NCI-H460 (cell line): ENCODE results near the gene EML2. TPM values are rescaled to one million over a fixed set of nuclear protein-coding genes. Genes with fewer than 3 reads are reported as not detected.
"Not testable (repeated sequence)": the region's sequence is repeated elsewhere in the genome, so short reads cannot be mapped to it uniquely, and the experiment has no call there.

ENCODE experiments used
- DNase-seq: peaks from one replicate; pipeline ENCODE4 v3.0.0-alpha.2; 2016; ENCODE audit warnings: low read depth; ENCODE audit errors: extremely low read depth
- total RNA-seq: library from RNA; depleted of rRNA; stranded (reverse); fragments of >200 nt; shearing (Covaris generic); gene quantifications from 2 replicates; pipeline ENCODE4 v1.2.3, GENCODE V29; 2014

Gene EML2
- total RNA-seq, 1 experiment from 2014 or later = 21.4 TPM

DNA sequence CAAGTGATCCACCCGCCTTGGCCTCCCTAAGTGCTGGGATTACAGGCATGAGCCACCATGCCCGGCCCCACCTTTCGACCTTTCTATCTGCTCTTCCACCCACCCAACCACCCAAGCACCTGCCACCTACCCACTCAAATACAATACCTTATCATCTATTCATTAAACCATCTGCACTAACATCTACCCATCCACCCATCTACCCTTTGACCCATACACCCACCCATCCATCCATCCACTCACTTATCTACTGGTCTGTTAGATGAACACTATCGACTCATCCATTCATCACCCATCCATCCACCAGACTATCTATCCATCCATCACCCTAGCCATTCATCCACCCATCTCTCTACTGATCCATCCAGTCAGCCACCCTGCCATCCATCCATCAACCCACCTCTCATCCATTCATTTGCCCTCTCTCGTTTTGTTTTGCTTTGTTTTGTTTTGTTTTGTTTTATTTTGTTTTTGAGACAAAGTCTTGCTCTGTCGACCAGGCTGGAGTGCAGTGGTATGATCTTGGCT is 17.2 kb downstream of the EML2 start:
- no peak for DNase-seq

DNA sequence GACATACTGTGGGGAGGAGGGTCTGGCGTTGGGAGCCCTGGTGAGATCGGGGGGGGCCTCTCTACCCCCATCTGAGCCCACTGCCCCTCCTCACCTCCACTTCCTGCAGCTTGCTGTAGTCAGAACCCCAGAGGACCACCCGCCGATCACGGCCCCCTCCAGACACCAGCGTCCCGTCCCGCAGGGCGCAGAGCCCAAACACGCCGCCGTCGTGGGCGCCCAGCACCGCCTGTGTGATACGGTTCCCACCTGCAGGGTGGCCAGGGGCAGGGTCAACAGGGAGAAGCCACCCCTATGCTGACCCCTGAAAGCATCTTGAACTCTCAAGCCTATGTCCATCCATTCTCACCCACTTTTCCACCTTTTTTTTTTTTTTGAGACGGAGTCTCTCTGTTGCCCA is 17.8 kb downstream of the EML2 start:
- DNase-seq = no peak

DNA sequence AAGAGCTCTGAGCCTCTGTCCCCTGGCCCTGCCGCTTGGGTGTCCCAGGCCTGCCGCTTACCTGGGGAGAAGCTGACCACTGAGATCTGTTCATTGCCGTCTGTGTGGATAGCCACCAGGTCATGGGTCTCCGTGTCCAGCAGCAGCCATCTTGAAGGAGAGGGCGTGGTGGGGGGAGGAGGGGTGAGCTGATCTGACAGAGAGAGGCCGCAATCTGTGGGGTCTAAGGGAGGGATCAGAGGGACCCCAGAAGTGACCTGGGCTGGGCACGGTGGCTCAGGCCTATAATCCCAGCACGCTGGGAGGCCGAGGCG is 22.5 kb downstream of the EML2 start:
- no peak for DNase-seq

DNA sequence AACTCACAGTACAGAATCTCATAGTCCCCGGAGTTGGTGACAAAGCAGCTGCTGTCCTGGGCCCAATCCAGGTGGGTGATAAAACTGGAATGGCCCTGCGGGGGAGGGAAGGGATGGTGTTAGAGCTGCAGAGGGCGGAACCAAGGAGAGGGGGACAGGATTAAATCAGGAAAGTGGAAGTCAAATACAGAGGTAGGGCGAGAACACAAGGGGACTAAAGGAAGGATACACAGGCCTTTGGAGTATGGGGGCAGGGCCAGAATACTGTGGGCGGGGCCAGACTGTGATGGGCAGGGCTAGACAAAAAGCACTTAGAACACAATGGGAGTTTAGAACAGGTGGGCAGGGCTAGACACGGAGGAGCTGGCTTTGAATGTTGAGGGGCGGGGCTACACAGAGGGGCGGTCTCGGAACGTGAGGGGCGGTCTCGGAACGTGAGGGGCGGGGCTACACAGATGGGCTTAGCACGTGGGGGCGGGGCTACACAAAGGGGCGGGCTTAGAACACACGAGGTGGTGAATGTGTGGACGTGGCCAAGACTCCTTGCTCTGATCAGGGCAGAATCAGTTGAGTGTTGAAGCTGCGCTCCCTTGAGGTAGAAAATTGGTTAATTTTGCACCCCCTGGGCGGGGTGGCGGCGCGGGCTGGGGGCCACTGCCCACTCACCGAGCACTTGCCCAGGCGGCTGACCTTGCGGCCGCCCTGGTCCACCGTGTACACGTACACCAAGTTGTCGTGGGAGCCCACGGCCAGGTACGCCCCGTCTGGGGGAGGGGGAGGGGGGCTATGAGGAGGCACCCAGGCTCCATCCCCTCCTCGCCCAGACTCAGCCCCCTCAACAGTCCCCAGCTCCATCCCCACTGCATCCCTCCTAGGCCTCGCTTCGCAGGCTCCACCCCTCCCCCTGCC is 23.1 kb downstream of the EML2 start:
- peak; percentile 85 for DNase-seq

DNA sequence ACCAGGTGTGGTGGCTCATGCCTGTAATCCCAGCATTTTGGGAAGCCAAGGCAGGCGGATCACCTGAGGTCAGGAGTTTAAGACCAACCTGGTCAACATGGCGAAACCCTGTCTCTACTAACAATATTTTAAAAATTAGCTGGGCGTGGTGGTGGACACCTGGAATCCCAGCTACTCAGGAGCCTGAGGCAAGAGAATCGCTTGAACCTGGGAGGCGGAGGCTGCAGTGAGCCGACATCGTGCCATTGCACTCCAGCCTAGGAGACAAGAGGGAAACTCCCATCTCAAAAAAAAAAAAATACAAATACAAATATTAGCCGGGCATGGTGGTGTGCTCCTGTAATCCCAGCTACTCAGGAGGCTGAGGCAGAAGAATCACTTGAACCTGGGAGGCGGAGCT is 24.1 kb downstream of the EML2 start:
- DNase-seq = not testable (repeated sequence)

DNA sequence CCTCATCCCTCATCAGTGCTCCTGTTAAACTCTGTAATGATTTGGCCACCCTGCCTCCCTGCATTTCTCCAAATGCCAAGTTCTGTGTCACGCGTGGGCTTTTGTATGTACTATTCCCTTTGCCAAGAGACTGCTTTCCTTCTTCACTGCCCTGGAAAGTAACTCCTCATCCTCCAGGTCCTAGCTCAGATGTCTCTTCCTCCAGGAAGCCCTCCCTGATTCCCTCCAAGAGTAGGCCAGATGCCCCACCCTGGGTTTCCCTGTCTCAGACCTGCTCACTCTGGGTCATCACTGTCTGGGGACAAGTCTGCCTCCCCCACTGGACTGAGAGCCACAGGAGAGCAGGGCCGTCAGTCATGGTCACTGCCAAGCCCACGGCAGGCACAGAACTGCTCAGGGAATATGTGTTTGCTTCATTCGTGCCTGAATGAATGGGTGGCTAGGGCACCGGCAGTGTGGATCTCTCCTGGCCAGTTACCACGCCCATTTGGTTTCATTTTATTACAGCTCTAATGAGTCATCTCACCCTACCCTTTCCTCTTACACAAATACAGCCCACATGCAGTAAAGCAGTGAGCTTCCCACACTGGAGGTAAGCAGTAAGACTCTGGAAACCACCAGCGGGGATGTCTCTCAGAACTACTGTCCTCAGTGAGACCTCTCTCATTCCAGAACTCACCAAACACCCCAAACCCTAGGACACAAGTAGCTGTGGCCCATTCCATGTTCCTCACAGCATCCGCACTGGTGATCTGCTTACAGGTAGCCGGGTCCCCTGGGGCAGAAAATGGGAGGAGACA is 25.1 kb downstream of the EML2 start:
- peak; percentile 80 for DNase-seq

DNA sequence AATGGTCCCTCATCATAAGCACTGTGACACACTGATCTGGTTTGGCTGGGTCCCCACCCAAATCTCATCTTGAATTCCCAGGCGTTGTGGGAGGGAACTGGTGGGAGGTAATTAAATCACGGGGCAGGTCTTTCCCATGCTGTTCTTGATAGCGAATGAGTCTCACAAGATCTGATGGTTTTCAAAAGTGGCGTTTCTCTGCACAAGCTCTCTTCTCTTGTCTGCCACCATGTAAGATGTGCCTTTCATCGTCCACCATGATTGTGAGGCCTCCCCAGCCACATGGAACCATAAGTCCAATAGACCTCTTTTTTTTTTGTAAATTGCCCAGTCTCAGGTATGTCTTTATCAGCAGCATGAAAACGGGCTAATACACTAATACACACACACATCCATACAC is 30.2 kb downstream of the EML2 start:
- no peak for DNase-seq

DNA sequence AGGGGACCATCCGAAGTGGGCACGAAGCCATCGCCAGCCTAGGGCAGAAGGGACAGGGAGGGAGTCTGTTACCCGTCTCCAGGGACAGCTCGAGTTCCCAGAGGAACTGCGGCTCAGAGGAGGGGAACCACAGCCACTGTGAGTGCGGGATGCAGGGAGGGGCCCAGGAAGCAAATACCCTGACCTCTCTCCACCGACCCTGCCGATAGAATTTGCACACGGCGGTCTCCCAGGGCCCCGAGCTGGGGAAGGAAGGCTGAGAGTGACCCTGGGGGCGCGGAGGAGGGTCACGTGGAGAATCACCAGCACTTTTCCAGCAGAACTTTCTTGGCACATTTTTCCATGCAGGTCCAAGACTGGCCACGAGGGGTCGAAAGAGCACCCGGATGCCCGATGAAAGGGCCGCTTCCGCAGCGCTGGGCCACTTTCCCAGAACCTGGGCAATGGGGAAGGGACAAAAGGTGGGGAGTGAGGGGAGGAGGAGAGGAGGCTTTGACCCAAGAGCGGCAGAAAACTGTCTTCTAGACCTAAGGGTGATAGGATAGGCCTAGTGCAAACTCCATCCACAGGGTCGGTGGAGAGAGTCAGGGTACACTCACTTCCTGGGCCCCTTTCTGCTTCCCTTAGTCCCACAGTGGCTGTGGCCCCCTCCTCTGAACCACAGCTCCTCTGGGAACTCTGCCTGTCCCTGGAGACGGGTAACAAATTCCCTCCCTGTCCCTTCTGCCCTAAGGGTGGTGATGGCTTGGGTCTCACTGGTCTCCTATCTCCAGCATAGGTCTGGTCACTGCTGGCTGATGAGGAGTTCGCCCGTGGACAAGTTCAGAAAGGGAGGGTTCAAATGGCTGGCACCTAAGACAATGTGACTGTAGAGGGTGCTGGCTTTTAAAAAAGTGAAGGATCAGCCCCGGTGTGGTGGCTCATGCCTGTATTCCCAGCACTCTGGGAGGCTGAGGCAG is 31.8 kb downstream of the EML2 start:
- peak; percentile 67 for DNase-seq

DNA sequence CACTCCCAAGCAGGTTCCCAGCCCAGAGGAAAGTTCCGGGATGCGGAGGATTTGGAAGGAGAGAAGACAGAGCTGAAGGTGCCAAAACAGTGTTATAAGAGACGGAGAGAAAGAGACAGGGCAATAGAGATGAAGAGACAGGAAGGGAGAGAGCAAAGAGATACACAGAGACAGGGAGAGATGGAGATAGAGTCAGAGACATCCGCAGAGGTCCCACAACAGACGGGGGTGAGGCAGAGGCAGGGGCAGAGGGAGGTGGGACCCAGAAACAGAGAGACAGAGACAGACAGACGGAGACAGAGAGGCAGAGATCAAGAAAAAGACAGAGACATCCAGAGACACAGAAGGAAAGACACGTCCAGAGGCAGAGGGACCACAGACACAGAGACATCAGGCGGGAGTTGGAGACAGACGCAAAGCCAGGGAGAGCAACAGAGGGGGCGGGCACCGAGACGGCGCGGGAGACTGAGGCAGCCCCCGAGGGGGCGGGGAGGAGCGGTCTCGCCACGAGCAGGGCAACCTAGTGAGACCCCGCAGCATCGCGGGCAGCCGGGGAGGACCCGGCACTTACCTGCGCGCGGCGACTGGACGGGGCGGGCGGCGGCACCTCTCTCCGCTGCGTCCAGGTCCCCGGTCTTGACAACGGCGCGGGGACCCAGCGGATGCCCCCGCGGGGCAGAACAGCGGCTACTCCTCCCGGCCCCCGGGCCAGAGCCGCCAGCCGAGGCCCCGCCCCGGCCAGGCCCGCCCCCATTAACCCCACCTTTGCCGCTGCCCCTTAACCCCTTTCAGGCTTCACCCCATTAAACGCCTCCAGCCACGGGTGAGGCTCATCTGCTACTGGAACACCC is 37.4 kb downstream of the EML2 start, which contains the start of gene GPR4:
TSS of gene GPR4 (minus strand) at position 689 of the 851 bp plus-strand sequence. CDS start 10,346 bp downstream, outside the sequence.
- DNase-seq = no peak

DNA sequence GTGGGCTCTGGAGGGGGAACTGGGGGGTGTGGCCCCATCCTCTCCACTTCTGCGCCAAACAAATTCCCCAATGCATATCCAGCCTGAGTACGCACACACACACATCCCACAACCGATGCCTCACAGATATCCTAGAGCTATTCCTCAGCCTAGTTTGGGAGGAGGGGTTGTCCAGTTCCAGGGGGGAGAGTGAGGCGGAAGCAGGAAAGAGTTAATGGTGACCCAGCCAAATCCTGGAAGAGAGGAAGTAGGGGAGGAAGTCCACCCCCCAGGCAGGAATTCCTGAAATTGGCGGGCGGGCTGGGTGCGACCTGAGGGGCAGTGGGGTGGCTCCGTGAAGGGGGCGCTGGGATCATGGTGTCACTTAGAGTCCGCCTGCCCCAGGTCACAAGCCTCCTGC is 38.1 kb downstream of the EML2 start:
- DNase-seq = no peak

DNA sequence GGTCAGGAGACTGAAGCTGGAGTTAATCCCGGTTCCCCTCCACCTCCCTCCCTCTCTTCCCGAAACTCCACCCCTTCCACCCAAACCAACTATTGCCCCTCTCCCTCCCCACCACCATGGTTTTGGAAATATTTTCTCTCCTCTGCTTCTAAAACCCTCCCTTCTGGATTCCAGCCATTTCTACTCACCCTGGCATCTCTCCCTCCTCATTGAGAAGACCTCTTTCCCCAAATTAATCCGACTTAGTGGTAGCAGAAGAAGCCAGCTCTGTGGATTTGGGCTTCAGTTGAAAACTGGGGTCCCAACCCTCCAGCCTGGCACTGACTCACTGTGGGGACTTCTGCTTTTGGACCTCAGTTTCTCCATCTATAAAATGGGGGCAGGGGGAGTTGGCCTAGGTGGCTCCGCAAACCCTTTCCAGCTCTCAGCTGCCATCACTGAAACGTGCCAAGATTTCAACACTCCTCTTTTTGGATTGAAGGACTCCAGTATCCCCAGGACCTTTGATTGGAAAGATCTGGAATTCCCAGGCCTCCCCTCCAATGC is 38.8 kb downstream of the EML2 start:
- DNase-seq = no peak

DNA sequence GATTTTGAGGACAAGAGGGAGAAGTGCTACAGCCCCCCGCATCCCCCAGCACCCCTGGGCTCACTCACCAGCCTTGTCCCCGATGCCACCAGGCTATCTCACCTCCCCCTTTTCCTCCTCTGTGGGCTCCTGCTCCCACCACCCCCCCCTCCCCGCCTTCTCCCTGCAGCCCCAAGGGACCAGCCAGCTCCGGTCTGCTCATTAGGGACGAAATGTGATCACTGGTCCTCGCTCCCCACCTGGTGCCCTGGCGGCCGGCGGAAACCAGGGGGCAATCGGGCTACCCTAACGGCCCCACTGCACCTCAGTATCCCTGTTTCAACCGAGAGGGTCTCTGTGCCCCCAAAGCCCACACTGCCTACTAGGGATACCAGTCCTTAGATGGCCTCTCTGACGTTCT is 39.9 kb downstream of the EML2 start:
- DNase-seq = no peak

DNA sequence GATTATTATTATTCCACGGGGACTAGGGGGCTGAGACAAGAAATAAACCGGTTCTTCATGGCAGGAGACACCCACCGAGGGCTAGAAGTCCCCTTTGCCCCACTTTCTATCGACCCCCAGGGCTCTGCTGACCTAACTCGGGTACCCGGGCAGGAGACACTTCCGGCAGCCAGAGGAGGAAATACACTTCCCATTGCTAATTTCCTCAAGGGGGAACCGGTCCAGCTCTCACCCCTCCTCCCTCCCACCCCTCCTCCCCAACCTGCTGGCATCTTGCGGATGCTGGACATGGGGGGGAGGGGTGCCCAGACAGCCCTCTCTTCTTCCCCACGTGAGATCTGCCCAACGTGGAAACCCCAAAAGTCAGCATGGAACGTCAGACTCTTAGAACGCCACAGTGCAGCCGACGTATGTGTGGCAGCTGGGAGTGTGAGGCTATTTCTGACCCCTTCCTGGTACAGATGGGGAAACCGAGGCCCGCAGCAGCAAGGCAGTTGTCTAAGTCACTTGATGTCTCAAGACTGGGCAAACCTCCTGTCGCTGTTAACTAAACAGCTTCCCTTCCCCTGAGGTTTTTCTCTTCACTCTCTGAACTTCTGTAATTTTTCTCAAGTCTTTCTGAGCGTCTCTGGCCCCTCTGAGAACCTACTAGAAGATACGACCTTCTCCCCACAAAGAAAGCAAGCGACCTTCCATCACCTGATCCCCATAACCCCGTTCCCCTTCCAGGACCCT is 40.8 kb downstream of the EML2 start:
- no peak for DNase-seq

DNA sequence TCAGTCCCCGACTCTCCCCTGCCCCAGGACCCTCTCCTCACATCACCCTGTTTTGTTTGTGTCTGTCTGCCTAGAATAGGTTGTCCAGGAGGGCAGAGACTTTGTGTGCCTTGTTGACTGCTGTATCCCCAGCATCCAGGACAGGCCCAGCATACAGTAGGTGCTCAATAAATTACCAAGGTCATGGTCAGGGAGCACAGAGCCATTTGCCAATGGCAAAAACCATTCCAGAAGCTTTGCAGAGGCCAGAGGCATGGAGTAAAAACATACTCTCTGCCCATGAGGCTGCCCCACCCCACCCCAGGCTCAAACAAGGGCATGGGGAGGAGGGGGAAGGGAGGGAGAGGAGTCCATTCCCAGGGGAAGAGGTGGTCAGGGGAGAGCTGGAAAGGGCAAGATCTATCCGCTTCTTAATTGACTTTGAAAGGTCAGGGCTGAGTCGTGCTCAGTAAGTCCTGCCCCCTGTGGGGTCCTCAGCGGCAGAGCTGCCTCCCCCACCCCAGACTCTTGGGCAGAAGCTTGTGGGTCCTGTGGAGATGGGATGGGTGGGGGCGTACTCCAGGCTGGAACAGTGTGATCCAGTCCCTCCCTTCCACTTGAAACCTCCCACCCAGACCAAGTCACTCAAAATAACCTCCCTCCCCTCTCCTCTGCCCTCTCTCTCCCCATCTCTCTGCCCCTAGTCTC is 41.6 kb downstream of the EML2 start:
- DNase-seq = no peak

DNA sequence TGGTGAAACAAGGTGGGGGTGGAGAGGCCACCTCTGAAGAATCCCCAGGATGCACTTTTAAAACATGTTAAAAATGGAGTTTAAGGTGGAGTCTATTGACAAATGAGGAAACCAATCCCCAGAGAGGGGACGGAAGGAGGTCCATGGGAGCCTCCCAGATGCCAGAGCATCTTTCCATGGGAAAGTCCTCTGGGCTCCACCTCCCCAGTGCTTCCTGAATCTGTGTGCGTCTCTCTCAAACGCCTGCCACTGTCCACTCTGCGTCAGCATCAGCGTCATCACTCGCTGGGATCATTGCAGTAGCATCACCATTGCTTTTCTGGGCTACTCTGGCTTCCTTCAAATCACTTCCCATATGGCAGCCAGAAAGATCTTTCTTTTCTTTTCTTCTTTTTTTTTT is 43.4 kb downstream of the EML2 start:
- no peak for DNase-seq

DNA sequence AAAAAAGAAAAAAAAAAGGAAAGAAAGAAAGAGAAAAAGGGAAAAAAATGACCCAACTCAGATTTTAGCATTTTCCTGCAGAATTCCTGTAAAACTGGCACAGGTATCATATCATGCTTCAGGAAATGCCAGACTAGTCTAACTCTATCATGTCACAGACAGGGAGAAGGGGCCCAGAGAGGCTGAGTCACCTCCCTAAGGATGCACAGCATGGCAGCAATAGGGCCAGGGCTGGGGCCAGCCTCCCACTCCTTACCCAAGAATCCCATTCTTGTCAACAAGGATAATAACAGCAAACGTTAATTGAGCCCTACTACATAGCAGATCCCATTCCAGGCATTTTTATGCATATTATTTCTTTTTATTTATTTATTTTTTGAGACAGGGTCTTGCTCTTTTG is 45.7 kb downstream of the EML2 start:
- DNase-seq = no peak

DNA sequence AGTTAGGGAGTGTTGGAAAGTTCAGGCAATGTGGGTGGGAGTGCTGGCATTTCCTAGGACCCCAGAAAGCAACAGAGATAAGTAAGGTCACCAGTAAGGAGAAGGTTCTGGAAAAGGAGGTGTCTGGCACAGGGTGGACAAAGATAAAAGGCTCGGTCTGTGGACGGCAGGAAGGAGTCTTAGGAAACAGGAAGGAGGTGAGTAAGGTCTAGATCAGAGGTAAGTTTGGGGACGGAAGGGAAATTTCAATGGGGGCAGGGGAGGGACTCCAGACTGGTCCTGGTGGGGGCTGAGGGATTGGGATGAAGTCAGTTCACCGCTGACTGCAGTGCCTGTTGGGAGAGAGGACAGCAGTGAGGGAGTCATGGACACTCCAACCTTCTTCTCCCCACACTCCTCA is 46.8 kb downstream of the EML2 start:
- no peak for DNase-seq

DNA sequence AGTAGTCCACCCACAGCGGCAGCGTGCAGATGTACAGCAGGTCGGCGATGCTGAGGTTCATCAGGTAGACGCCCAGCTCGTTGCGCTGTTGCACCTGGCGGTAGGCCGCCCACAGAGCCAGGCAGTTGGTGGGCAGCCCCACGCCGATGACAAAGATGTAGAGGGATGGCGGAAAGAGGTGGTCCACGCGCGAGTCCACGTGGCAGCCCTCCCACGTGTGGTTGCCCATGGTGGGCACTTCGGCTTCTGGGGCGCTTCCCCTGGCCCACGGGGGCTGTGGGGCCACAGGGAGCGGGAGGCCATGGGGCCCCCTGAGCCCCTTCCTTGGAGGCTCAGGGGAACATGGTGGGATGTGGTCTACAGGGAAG is 47.6 kb downstream of the EML2 start:
- DNase-seq = no peak
